Liver (tissue), 9 donors: ENCODE data around the gene COQ8A. TPM values are rescaled to one million over a fixed set of nuclear protein-coding genes. Genes with fewer than 3 reads are reported as not detected.

Experiments used
- DNase-seq: peaks from one replicate; pipeline ENCODE4 v3.0.0-alpha.2; 2017; ENCODE audit warnings: low spot score
- H3K27ac ChIP-seq, 2 donors: one replicate each; pipeline ENCODE4 v1.7.0; 2013; ENCODE audit warnings: inconsistent platforms in 2 of 2, low read length in 2 of 2, control low read depth in 1 of 2, low read depth in 1 of 2, mild to moderate bottlenecking in 1 of 2
- H3K27me3 ChIP-seq, 4 donors: one replicate each; pipeline versions ENCODE4 v1.6.1 to v1.7.0; 2013; ENCODE audit warnings: low read length in 3 of 4, inconsistent platforms in 1 of 4, mild to moderate bottlenecking in 1 of 4, moderate library complexity in 1 of 4; ENCODE audit not compliant: control insufficient read depth in 4 of 4, insufficient read depth in 4 of 4
- H3K36me3 ChIP-seq, 4 donors: one replicate each; pipeline versions ENCODE4 v1.6.1 to v1.7.0; 2013; ENCODE audit warnings: low read length in 3 of 4, mild to moderate bottlenecking in 3 of 4, low read depth in 1 of 4, moderate library complexity in 1 of 4; ENCODE audit not compliant: control insufficient read depth in 4 of 4, insufficient read depth in 3 of 4
- H3K4me1 ChIP-seq, 4 donors: one replicate each; pipeline versions ENCODE4 v1.6.1 to v1.7.0; 2013; ENCODE audit warnings: low read length in 3 of 4, mild to moderate bottlenecking in 3 of 4, moderate library complexity in 1 of 4; ENCODE audit not compliant: control insufficient read depth in 4 of 4, insufficient read depth in 4 of 4
- H3K4me3 ChIP-seq, 3 donors: one replicate each; pipeline versions ENCODE4 v1.6.1 to v1.7.0; 2013; ENCODE audit warnings: low read length in 3 of 3, control low read depth in 1 of 3, low read depth in 1 of 3, mild to moderate bottlenecking in 1 of 3
- H3K9ac ChIP-seq, 2 donors: one replicate each; pipeline ENCODE4 v1.7.0; 2013; ENCODE audit warnings: low read length in 2 of 2, mild to moderate bottlenecking in 2 of 2, moderate library complexity in 2 of 2, control low read depth in 1 of 2, low read depth in 1 of 2
- H3K9me3 ChIP-seq, 4 donors: one replicate each; pipeline versions ENCODE4 v1.6.1 to v1.7.0; 2013; ENCODE audit warnings: low read length in 3 of 4; ENCODE audit not compliant: control insufficient read depth in 4 of 4
- ATF3 ChIP-seq: IDR thresholded peaks from 2 replicates; pipeline ENCODE4 v1.6.1; 2016; ENCODE audit warnings: antibody characterized with exemption
- EGR1 ChIP-seq, 2 donors: IDR thresholded peaks; 2 replicates each; pipeline ENCODE4 v1.6.1; 2016 to 2018; ENCODE audit warnings: antibody characterized with exemption in 2 of 2, low read depth in 2 of 2
- FOXA1 ChIP-seq: IDR thresholded peaks from 2 replicates; pipeline ENCODE4 v1.6.1; 2016; ENCODE audit warnings: antibody characterized with exemption
- FOXA2 ChIP-seq: IDR thresholded peaks from 2 replicates; pipeline ENCODE4 v1.6.1; 2016; ENCODE audit warnings: antibody characterized with exemption
- GABPA ChIP-seq, 2 donors: IDR thresholded peaks in 1 of 2; conservative IDR thresholded peaks in 1 of 2; 2 replicates each; pipeline ENCODE4 v1.6.1; 2016; ENCODE audit warnings: antibody characterized with exemption in 2 of 2, mild to moderate bottlenecking in 1 of 2, moderate library complexity in 1 of 2
- HNF4A ChIP-seq, 2 donors: conservative IDR thresholded peaks; 2 replicates each; pipeline ENCODE4 v1.6.1; 2016; ENCODE audit warnings: antibody characterized with exemption in 2 of 2, mild to moderate bottlenecking in 2 of 2
- JUND ChIP-seq, 2 donors: IDR thresholded peaks; 2 replicates each; pipeline ENCODE4 v1.6.1; 2016; ENCODE audit warnings: antibody characterized with exemption in 2 of 2
- NR2F2 ChIP-seq: IDR thresholded peaks from 2 replicates; pipeline ENCODE4 v1.6.1; 2016; ENCODE audit warnings: antibody characterized with exemption
- RAD21 ChIP-seq, 2 donors: IDR thresholded peaks; 2 replicates each; pipeline ENCODE4 v1.6.1; 2016; ENCODE audit warnings: antibody characterized with exemption in 2 of 2, mild to moderate bottlenecking in 2 of 2
- RXRA ChIP-seq, 2 donors: IDR thresholded peaks; 2 replicates each; pipeline ENCODE4 v1.6.1; 2017 to 2018; ENCODE audit warnings: antibody characterized with exemption in 2 of 2, mild to moderate bottlenecking in 1 of 2
- SP1 ChIP-seq: IDR thresholded peaks from 2 replicates; pipeline ENCODE4 v1.6.1; 2018; ENCODE audit warnings: antibody characterized with exemption, mild to moderate bottlenecking
- TAF1 ChIP-seq: conservative IDR thresholded peaks from 2 replicates; pipeline ENCODE4 v1.6.1; 2016; ENCODE audit warnings: antibody characterized with exemption, mild to moderate bottlenecking
- YY1 ChIP-seq: IDR thresholded peaks from 2 replicates; pipeline ENCODE4 v1.6.1; 2016; ENCODE audit warnings: antibody characterized with exemption, mild to moderate bottlenecking
- WGBS: extraction: QIAGEN DNeasy Blood & Tissue Kit; methylation state at CpG from one replicate; pipeline ENCODE4 v1.1.7; 2013; 5-methylcytosine and 5-hydroxymethylcytosine counted together
- polyA plus RNA-seq, 2 donors: library from polyadenylated mRNA; stranded (reverse) in 1 of 2; unstranded in 1 of 2; fragments of 200-250 nt in 1 of 2; fragments of >200 nt in 1 of 2; fragmentation: Nextera tagmentation in 1 of 2; extraction: Ambion mirVana in 1 of 2; gene quantifications; one replicate each; pipeline versions ENCODE4 v1.2.1 to v1.2.3, GENCODE V29; 2013 to 2015
- total RNA-seq, 2 donors: library from RNA; depleted of rRNA; stranded (reverse); fragments of >200 nt; gene quantifications; one replicate each; pipeline ENCODE4 v1.2.3, GENCODE V29; 2014
- TF ChIP-seq, protein P1 (sequence below): fragments of 150-350 bp; IDR thresholded peaks from 2 replicates; pipeline ENCODE4 v1.5.1; 2017; ENCODE audit warnings: improper control_type of control experiment, low read depth, low read length; ENCODE audit not compliant: missing input control
- TF ChIP-seq, protein P2 (sequence below): IDR thresholded peaks from 2 replicates; pipeline ENCODE4 v1.6.1; 2016; ENCODE audit warnings: antibody characterized with exemption
- TF ChIP-seq, protein P3 (sequence below): IDR thresholded peaks from 2 replicates; pipeline ENCODE4 v1.6.1; 2016; ENCODE audit warnings: antibody characterized with exemption, mild to moderate bottlenecking
- TF ChIP-seq, protein P4 (sequence below): IDR thresholded peaks from 2 replicates; pipeline ENCODE4 v1.6.1; 2016; ENCODE audit warnings: antibody characterized with exemption
- donor health status: healthy.
- donor health status: healthy.
- donor health status: healthy.
- donor health status: healthy.
- donor health status: healthy.

The COQ8A gene
- total and polyA plus RNA-seq, 4 donors: 24.4 to 60.0 (median 54.9) TPM

DNA sequence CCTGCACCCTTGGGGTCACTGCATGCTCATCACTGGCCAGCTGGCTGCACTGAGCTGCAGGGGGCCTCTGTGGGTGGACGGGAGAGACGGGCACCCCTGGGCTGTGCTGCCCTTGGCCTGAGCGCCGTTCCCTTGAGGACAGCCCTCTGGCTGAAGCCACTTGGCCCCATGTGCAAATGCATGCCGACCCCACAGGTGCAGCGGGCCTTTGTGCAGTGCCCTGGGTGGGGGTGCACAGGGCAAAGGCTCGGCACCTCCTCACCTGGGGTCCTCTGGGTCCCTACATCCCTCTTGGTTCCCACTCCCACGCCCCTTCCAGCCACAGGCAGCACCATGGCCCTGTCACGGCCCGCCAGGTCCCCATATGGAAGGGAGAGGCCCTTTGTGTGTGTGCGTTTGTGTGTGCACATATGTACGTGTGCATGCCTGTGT lies 41.3 kb downstream of the COQ8A start:
- DNase-seq: no peak
- Histone ChIP-seq H3K36me3 (peaks cover 14 to 49% (median 19%) of the 10 kb centered on the region in 4 donors), H3K4me3 (no peak overlapping the region), H3K27ac (no peak overlapping the region), H3K4me1 (peaks cover 13 to 38% (median 28%) of the 10 kb centered on the region in 4 donors), H3K9ac (no peak overlapping the region), H3K9me3 (no peaks in the 10 kb centered on the region), H3K27me3 (no peaks in the 10 kb centered on the region)
- TF ChIP-seq, protein P1, sequence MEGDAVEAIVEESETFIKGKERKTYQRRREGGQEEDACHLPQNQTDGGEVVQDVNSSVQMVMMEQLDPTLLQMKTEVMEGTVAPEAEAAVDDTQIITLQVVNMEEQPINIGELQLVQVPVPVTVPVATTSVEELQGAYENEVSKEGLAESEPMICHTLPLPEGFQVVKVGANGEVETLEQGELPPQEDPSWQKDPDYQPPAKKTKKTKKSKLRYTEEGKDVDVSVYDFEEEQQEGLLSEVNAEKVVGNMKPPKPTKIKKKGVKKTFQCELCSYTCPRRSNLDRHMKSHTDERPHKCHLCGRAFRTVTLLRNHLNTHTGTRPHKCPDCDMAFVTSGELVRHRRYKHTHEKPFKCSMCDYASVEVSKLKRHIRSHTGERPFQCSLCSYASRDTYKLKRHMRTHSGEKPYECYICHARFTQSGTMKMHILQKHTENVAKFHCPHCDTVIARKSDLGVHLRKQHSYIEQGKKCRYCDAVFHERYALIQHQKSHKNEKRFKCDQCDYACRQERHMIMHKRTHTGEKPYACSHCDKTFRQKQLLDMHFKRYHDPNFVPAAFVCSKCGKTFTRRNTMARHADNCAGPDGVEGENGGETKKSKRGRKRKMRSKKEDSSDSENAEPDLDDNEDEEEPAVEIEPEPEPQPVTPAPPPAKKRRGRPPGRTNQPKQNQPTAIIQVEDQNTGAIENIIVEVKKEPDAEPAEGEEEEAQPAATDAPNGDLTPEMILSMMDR: no peak
- TF ChIP-seq JUND (IDR thresholded peaks at IDR 0.05) (no peak), YY1 (no peak), NR2F2 (no peak), TAF1 (no peak), EGR1 (IDR thresholded peaks at IDR 0.05; ENCODE audit: low read depth in 2 of 2) (no peak), HNF4A (conservative IDR thresholded peaks at IDR 0.05) (no peak), RXRA (IDR thresholded peaks at IDR 0.05) (no peak), FOXA2 (no peak), RAD21 (IDR thresholded peaks at IDR 0.05) (no peak), ATF3 (no peak), SP1 (no peak), GABPA (IDR thresholded peaks at IDR 0.05 in 1 of 2, conservative IDR thresholded peaks at IDR 0.05 in 1 of 2) (no peak), FOXA1 (no peak)
- TF ChIP-seq, protein P2, sequence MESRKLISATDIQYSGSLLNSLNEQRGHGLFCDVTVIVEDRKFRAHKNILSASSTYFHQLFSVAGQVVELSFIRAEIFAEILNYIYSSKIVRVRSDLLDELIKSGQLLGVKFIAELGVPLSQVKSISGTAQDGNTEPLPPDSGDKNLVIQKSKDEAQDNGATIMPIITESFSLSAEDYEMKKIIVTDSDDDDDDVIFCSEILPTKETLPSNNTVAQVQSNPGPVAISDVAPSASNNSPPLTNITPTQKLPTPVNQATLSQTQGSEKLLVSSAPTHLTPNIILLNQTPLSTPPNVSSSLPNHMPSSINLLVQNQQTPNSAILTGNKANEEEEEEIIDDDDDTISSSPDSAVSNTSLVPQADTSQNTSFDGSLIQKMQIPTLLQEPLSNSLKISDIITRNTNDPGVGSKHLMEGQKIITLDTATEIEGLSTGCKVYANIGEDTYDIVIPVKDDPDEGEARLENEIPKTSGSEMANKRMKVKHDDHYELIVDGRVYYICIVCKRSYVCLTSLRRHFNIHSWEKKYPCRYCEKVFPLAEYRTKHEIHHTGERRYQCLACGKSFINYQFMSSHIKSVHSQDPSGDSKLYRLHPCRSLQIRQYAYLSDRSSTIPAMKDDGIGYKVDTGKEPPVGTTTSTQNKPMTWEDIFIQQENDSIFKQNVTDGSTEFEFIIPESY: no peak
- TF ChIP-seq, protein P3, sequence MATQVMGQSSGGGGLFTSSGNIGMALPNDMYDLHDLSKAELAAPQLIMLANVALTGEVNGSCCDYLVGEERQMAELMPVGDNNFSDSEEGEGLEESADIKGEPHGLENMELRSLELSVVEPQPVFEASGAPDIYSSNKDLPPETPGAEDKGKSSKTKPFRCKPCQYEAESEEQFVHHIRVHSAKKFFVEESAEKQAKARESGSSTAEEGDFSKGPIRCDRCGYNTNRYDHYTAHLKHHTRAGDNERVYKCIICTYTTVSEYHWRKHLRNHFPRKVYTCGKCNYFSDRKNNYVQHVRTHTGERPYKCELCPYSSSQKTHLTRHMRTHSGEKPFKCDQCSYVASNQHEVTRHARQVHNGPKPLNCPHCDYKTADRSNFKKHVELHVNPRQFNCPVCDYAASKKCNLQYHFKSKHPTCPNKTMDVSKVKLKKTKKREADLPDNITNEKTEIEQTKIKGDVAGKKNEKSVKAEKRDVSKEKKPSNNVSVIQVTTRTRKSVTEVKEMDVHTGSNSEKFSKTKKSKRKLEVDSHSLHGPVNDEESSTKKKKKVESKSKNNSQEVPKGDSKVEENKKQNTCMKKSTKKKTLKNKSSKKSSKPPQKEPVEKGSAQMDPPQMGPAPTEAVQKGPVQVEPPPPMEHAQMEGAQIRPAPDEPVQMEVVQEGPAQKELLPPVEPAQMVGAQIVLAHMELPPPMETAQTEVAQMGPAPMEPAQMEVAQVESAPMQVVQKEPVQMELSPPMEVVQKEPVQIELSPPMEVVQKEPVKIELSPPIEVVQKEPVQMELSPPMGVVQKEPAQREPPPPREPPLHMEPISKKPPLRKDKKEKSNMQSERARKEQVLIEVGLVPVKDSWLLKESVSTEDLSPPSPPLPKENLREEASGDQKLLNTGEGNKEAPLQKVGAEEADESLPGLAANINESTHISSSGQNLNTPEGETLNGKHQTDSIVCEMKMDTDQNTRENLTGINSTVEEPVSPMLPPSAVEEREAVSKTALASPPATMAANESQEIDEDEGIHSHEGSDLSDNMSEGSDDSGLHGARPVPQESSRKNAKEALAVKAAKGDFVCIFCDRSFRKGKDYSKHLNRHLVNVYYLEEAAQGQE: no peak
- TF ChIP-seq, protein P4, sequence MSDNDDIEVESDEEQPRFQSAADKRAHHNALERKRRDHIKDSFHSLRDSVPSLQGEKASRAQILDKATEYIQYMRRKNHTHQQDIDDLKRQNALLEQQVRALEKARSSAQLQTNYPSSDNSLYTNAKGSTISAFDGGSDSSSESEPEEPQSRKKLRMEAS: no peak
- WGBS: 81% methylated on average over 12 of the region's 12 CpGs
